GM12878 (cell line): ENCODE measurements around the gene GNA15. TPM values are rescaled to one million over a fixed set of nuclear protein-coding genes. Genes with fewer than 3 reads are reported as not detected.

Experiments used
- ATAC-seq: fragments of 200-7000 bp; cut with Tn5 transposase; 3 replicates; pipeline ENCODE4 v1.9.1; 2020; ENCODE audit warnings: mild to moderate bottlenecking, moderate library complexity
- BruUV-seq: library from RNA; stranded (reverse); fragments of 400-500 nt; replicated peaks from 2 replicates; lab custom pipeline; 2021; lab: Mats Ljungman, UMichigan
- CTCF ChIA-PET: fragments of 300-600 bp; sonication (Branson Sonifier 250); formaldehyde crosslinking; extraction: SDS; loops from one replicate; lab custom pipeline; 2021; ENCODE audit warnings: inconsistent platforms; lab: Yijun Ruan, JAX
- POLR2A ChIA-PET: fragments of 350-600 bp; formaldehyde crosslinking; extraction: SDS; loops from one replicate; lab custom pipeline; 2021; ENCODE audit warnings: inconsistent platforms; lab: Charles Lee
- RAD21 ChIA-PET: fragments of 300-600 bp; sonication (Branson Sonifier 250); formaldehyde crosslinking; loops from one replicate; lab custom pipeline; 2023; ENCODE audit warnings: antibody characterized with exemption; ENCODE audit not compliant: unreplicated experiment; lab: Charles Lee
- SMC1A ChIA-PET: fragments of 300-600 bp; sonication (Branson Sonifier 250); formaldehyde crosslinking; loops from one replicate; lab custom pipeline; 2023; ENCODE audit not compliant: unreplicated experiment, uncharacterized antibody; lab: Charles Lee
- DNase-seq: peaks from one replicate; pipeline ENCODE4 v3.0.0-alpha.2; 2011; ENCODE audit warnings: low read depth, low spot score
- FAIRE-seq: peaks from 3 replicates; lab custom pipeline; 2011; peaks lifted over from hg19 to GRCh38; lab: Jason Lieb, UNC
- H2AFZ ChIP-seq: 2 replicates; pipeline ENCODE4 v1.6.0; 2011; ENCODE audit warnings: low read depth, low read length, control low read depth; ENCODE audit not compliant: control insufficient read depth
- H3K27ac ChIP-seq: 2 replicates; pipeline ENCODE4 v1.5.1; 2011; ENCODE audit warnings: control low read depth; ENCODE audit not compliant: control insufficient read depth, insufficient read depth
- H3K27me3 ChIP-seq, 2 experiments: replicated peaks in 1 of 2; 2 replicates each; pipeline versions ENCODE4 v1.6.0 to v1.6.1; 2011; ENCODE audit warnings: low read length in 1 of 2; ENCODE audit not compliant: control insufficient read depth in 2 of 2, insufficient read depth in 2 of 2
- H3K36me3 ChIP-seq, 2 experiments: 2 replicates each; pipeline ENCODE4 v1.5.1; 2011; ENCODE audit warnings: low read length in 1 of 2; ENCODE audit not compliant: control insufficient read depth in 2 of 2, insufficient read depth in 2 of 2
- H3K4me1 ChIP-seq: 2 replicates; pipeline ENCODE4 v1.6.1; 2011; ENCODE audit warnings: mild to moderate bottlenecking, low read length, moderate library complexity, mixed read lengths; ENCODE audit not compliant: control insufficient read depth, insufficient read depth
- H3K4me2 ChIP-seq: 2 replicates; pipeline ENCODE4 v1.6.0; 2011; ENCODE audit warnings: control low read depth; ENCODE audit not compliant: control insufficient read depth, insufficient read depth
- H3K4me3 ChIP-seq: fragments of 200-600 bp; sonication (generic); 2 replicates; pipeline ENCODE4 v1.5.1; 2016
- H3K79me2 ChIP-seq: 2 replicates; pipeline ENCODE4 v1.6.0; 2011; ENCODE audit warnings: low read length; ENCODE audit not compliant: control insufficient read depth, insufficient read depth
- H3K9ac ChIP-seq: 2 replicates; pipeline ENCODE4 v1.8.0; 2011; ENCODE audit warnings: low read length, control low read depth, mixed read lengths; ENCODE audit not compliant: control insufficient read depth, insufficient read depth
- H3K9me3 ChIP-seq: replicated peaks from 3 replicates; pipeline ENCODE4 v1.5.1; 2011; ENCODE audit warnings: mild to moderate bottlenecking, low read length; ENCODE audit not compliant: control insufficient read depth, insufficient read depth
- H4K20me1 ChIP-seq: 2 replicates; pipeline ENCODE4 v1.6.0; 2011; ENCODE audit not compliant: control insufficient read depth, insufficient read depth
- CHD1 ChIP-seq: IDR thresholded peaks from 2 replicates; pipeline ENCODE4 v1.6.1; 2012; ENCODE audit warnings: low read depth, low read length, improper control_type of control experiment
- CHD2 ChIP-seq: IDR thresholded peaks from 2 replicates; pipeline ENCODE4 v1.6.1; 2011; ENCODE audit warnings: low read depth, low read length, improper control_type of control experiment, borderline replicate concordance
- ESRRA ChIP-seq: IDR thresholded peaks from 2 replicates; pipeline ENCODE4 v1.6.1; 2012; ENCODE audit warnings: mild to moderate bottlenecking, low read length, improper control_type of control experiment
- FOXK2 ChIP-seq: fragments of 450-650 bp; IDR thresholded peaks from 2 replicates; pipeline ENCODE4 v1.6.1; 2017; ENCODE audit warnings: mild to moderate bottlenecking, moderate library complexity
- HDGF ChIP-seq: fragments of 450-650 bp; IDR thresholded peaks from 2 replicates; pipeline ENCODE4 v1.6.1; 2016; ENCODE audit warnings: antibody characterized with exemption
- MAX ChIP-seq: IDR thresholded peaks from 2 replicates; pipeline ENCODE4 v1.6.1; 2012; ENCODE audit warnings: low read depth, low read length, improper control_type of control experiment
- MEF2B ChIP-seq: fragments of 450-650 bp; IDR thresholded peaks from 2 replicates; pipeline ENCODE4 v1.6.1; 2018; ENCODE audit warnings: mild to moderate bottlenecking, moderate library complexity; ENCODE audit not compliant: partially characterized antibody, poor library complexity, severe bottlenecking
- NFXL1 ChIP-seq: fragments of 450-650 bp; IDR thresholded peaks from 2 replicates; pipeline ENCODE4 v1.6.1; 2017; ENCODE audit warnings: antibody characterized with exemption, mild to moderate bottlenecking, borderline replicate concordance
- SMAD5 ChIP-seq: IDR thresholded peaks from 2 replicates; pipeline ENCODE4 v1.6.1; 2016; ENCODE audit warnings: antibody characterized with exemption, low read depth
- SP1 ChIP-seq: IDR thresholded peaks from one replicate; pipeline ENCODE4 v1.6.1; 2011; ENCODE audit warnings: low read depth, low read length
- TCF12 ChIP-seq: IDR thresholded peaks from 2 replicates; pipeline ENCODE4 v1.6.1; 2011; ENCODE audit warnings: low read depth, mild to moderate bottlenecking, low read length
- ZBED1 ChIP-seq: IDR thresholded peaks from 2 replicates; pipeline ENCODE4 v1.6.1; 2016; ENCODE audit warnings: borderline replicate concordance
- WGBS: methylation state at CpG from one replicate; pipeline ENCODE4 v1.1.6; 2016; ENCODE audit warnings: low lambda C conversion rate; ENCODE audit not compliant: insufficient replicate concordance, insufficient coverage; ENCODE audit errors: missing lambda C conversion rate; 5-methylcytosine and 5-hydroxymethylcytosine counted together
- in situ Hi-C: fragments of 300-500 bp; cut with MboI; formaldehyde crosslinking; loops from 9 replicates; pipeline ENCODE4 v1.14.3; 2018; ENCODE audit warnings: mixed read lengths
- intact Hi-C: fragments of 100-400 bp; cut with micrococcal nuclease; formaldehyde crosslinking; loops from one replicate; pipeline ENCODE4 v1.14.2; 2022; ENCODE audit not compliant: unreplicated experiment
- polyA plus RNA-seq, 11 experiments: library from polyadenylated mRNA; depleted of rRNA in 4 of 11; unstranded in 6 of 11; stranded (reverse) in 5 of 11; fragments of >200 nt; fragmentation: Nextera tagmentation in 4 of 11; fragmentation: Illumina TruSeq in 1 of 11; extraction: Ambion mirVana in 4 of 11; extraction: Trizol in 1 of 11; gene quantifications; 1 replicate in 1 of 11; 2 replicates in 10 of 11; pipeline versions ENCODE4 v1.2.1 to v1.2.3, GENCODE V29; 2011 to 2016; ENCODE audit warnings: inconsistent platforms in 2 of 11, missing spikeins in 2 of 11, low read depth in 1 of 11
- total RNA-seq, 4 experiments: library from RNA; depleted of rRNA in 3 of 4; stranded (reverse); fragments of >200 nt in 3 of 4; fragmentation: Illumina TruSeq in 1 of 4; extraction: Trizol in 1 of 4; gene quantifications; 2 replicates each; pipeline versions ENCODE4 v1.2.1 to v1.2.3, GENCODE V29; 2013 to 2021
- TF ChIP-seq, protein P1 (sequence below), 3 experiments: IDR thresholded peaks in 2 of 3; conservative IDR thresholded peaks in 1 of 3; 2 replicates each; pipeline ENCODE4 v1.5.1; 2011; ENCODE audit warnings: low read depth in 3 of 3, low read length in 3 of 3, mild to moderate bottlenecking in 3 of 3, control low read depth in 2 of 3, moderate library complexity in 2 of 3, inconsistent platforms in 1 of 3, mixed read lengths in 1 of 3; ENCODE audit not compliant: control insufficient read depth in 2 of 3, insufficient read depth in 1 of 3; ENCODE audit errors: extremely low read depth in 1 of 3

Gene GNA15
- total and polyA plus RNA-seq, 10 of the 15 experiments (the other 5 are each of a cell fraction or from before 2014, with no cell fraction given): 0.42 to 18.0 (median 9.4) TPM

DNA sequence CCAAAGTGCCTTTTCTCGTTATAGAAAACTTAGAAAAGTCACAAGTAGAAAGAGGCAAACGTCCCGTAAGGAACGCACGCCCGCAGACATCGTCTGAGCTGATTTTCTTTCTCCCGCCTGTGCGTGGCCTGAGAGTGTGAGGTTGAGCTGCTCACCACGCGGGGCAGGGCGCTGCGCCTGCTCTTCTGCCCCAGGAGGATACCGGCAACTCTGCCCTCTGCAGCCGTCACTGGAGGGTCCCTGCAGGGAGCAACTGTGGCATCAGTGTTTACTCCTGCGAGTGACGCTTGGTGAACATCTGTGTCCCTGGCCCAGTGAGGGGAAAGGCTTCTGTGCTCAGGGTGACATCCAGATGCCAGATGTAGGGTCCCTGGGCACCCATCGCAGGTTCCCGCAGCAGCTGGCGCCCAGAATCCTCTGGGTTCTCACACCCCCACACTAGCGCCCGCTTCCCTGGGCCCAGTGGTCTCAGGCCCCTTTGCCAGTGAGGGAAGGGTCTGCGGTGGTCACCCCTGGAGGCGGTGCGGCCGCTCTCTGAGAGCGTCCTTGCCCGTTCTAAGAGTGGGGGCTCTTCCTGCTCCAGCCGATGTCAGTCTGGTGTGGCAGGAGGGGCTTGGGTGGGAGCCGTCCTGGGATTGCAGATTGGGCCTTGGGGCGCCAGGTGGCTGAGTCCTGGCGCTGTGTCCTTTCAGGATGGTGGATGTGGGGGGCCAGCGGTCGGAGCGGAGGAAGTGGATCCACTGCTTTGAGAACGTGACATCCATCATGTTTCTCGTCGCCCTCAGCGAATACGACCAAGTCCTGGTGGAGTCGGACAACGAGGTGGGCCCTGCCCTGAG lies 17.4 kb upstream of the GNA15 start:
- no peaks in the 10 kb centered on the region for H3K27me3 ChIP-seq
- SMC1A ChIA-PET: no interaction called here
- 88% methylated on average over 42 of the region's 42 CpGs for WGBS

More for the DNA sequence above, 17.4 kb upstream of the GNA15 start:
- no peaks in the 10 kb centered on the region for H3K36me3 ChIP-seq
- TF ChIP-seq CHD1 (no peak), MAX (no peak), SMAD5 (no peak), TCF12 (no peak), MEF2B (no peak), NFXL1 (no peak), FOXK2 (no peak), ZBED1 (no peak), SP1 (no peak), CHD2 (no peak), ESRRA (no peak), HDGF (no peak)
- TF ChIP-seq, protein P1, sequence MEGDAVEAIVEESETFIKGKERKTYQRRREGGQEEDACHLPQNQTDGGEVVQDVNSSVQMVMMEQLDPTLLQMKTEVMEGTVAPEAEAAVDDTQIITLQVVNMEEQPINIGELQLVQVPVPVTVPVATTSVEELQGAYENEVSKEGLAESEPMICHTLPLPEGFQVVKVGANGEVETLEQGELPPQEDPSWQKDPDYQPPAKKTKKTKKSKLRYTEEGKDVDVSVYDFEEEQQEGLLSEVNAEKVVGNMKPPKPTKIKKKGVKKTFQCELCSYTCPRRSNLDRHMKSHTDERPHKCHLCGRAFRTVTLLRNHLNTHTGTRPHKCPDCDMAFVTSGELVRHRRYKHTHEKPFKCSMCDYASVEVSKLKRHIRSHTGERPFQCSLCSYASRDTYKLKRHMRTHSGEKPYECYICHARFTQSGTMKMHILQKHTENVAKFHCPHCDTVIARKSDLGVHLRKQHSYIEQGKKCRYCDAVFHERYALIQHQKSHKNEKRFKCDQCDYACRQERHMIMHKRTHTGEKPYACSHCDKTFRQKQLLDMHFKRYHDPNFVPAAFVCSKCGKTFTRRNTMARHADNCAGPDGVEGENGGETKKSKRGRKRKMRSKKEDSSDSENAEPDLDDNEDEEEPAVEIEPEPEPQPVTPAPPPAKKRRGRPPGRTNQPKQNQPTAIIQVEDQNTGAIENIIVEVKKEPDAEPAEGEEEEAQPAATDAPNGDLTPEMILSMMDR (IDR thresholded peaks at IDR 0.05 in 2 of 3, conservative IDR thresholded peaks at IDR 0.05 in 1 of 3; ENCODE audit: control insufficient read depth in 2 of 3, extremely low read depth in 1 of 3, insufficient read depth in 1 of 3, low read depth in 3 of 3, low read length in 3 of 3): no peak
- no peaks in the 10 kb centered on the region for H4K20me1 ChIP-seq
- H2AFZ ChIP-seq: no peak overlapping the region
- H3K9ac ChIP-seq: no peak overlapping the region
- intact Hi-C loops: no loop called here
- no peaks in the 10 kb centered on the region for H3K79me2 ChIP-seq
- FAIRE-seq: no peak
- ChIA-PET RAD21 (no interaction called here), CTCF (interaction anchor here (1.0 to 1.5 kb wide), 3 partner anchors 12 to 27 kb away, joined by 3 to 5 read pairs (median 3); no protein-coding TSS in a partner anchor), POLR2A (interaction anchor here (0.6 kb wide), 1 partner anchor 44 kb away, joined by 3 read pairs; no protein-coding TSS in a partner anchor)
- H3K4me2 ChIP-seq: no peak overlapping the region
- no peak overlapping the region for H3K27ac ChIP-seq
- no peaks in the 10 kb centered on the region for H3K9me3 ChIP-seq
- in situ Hi-C loops: no loop called here
- H3K4me3 ChIP-seq: no peak overlapping the region
- H3K4me1 ChIP-seq: no peaks in the 10 kb centered on the region
- BruUV-seq: no TSS peak
- no peak for DNase-seq
- no peak for ATAC-seq
